H9 (cell line): ENCODE measurements around the gene ABHD16A. TPM values are rescaled to one million over a fixed set of nuclear protein-coding genes. Genes with fewer than 3 reads are reported as not detected.

Experiments used
- DNase-seq: peaks from one replicate; pipeline ENCODE4 v3.0.0-alpha.2; 2017
- H2AFZ ChIP-seq: one replicate; pipeline ENCODE4 v1.6.1; 2013; ENCODE audit warnings: mild to moderate bottlenecking, low read length, control low read depth, moderate library complexity
- H2AK5ac ChIP-seq: 2 replicates; pipeline ENCODE4 v1.6.1; 2013; ENCODE audit warnings: low read length, control low read depth, mixed read lengths; ENCODE audit not compliant: insufficient read length
- H2BK120ac ChIP-seq: one replicate; pipeline ENCODE4 v1.6.1; 2013; ENCODE audit warnings: low read depth, mild to moderate bottlenecking, low read length, control low read depth, inconsistent platforms; ENCODE audit not compliant: poor library complexity, severe bottlenecking
- H2BK12ac ChIP-seq: 2 replicates; pipeline ENCODE4 v1.6.1; 2013; ENCODE audit warnings: low read length, control low read depth, mixed read lengths, low read depth; ENCODE audit not compliant: insufficient read length
- H2BK15ac ChIP-seq: 2 replicates; pipeline ENCODE4 v1.6.1; 2013; ENCODE audit warnings: low read depth, low read length, control low read depth
- H2BK20ac ChIP-seq: one replicate; pipeline ENCODE4 v1.6.1; 2013; ENCODE audit warnings: low read depth, mild to moderate bottlenecking, low read length, control low read depth, inconsistent platforms; ENCODE audit not compliant: poor library complexity, severe bottlenecking
- H2BK5ac ChIP-seq: 2 replicates; pipeline ENCODE4 v1.6.1; 2013; ENCODE audit warnings: low read length, control low read depth, mixed read lengths; ENCODE audit not compliant: insufficient read length
- H3K14ac ChIP-seq: 2 replicates; pipeline ENCODE4 v1.6.1; 2013; ENCODE audit warnings: low read length, control low read depth; ENCODE audit not compliant: insufficient read depth
- H3K18ac ChIP-seq: 2 replicates; pipeline ENCODE4 v1.6.1; 2013; ENCODE audit warnings: low read depth, mild to moderate bottlenecking, mixed read lengths, low read length, control low read depth; ENCODE audit not compliant: insufficient read length
- H3K23ac ChIP-seq: 2 replicates; pipeline ENCODE4 v1.6.1; 2013; ENCODE audit warnings: low read length, control low read depth, mixed read lengths, low read depth; ENCODE audit not compliant: insufficient read length
- H3K23me2 ChIP-seq: 2 replicates; pipeline ENCODE4 v1.6.1; 2013; ENCODE audit warnings: low read depth, mild to moderate bottlenecking, mixed read lengths, low read length, control low read depth; ENCODE audit not compliant: insufficient read length, poor library complexity, severe bottlenecking
- H3K27ac ChIP-seq: 2 replicates; pipeline ENCODE4 v1.5.1; 2013; ENCODE audit warnings: low read length, control low read depth, mixed read lengths, low read depth; ENCODE audit not compliant: insufficient read length
- H3K27me3 ChIP-seq: 2 replicates; pipeline ENCODE4 v1.6.1; 2013; ENCODE audit warnings: low read length, control low read depth, inconsistent platforms; ENCODE audit not compliant: insufficient read depth
- H3K4ac ChIP-seq: 2 replicates; pipeline ENCODE4 v1.6.1; 2013; ENCODE audit warnings: low read depth, mild to moderate bottlenecking, control low read depth, inconsistent platforms, low read length, moderate library complexity
- H3K4me1 ChIP-seq: 2 replicates; pipeline ENCODE4 v1.6.1; 2013; ENCODE audit warnings: low read length, control low read depth, inconsistent platforms; ENCODE audit not compliant: insufficient read depth
- H3K4me2 ChIP-seq: 2 replicates; pipeline ENCODE4 v1.6.1; 2013; ENCODE audit warnings: low read length, control low read depth, mixed read lengths; ENCODE audit not compliant: insufficient read length, insufficient read depth
- H3K56ac ChIP-seq: 2 replicates; pipeline ENCODE4 v1.6.1; 2013; ENCODE audit warnings: low read depth, mild to moderate bottlenecking, mixed read lengths, low read length, control low read depth; ENCODE audit not compliant: insufficient read length
- H3K79me1 ChIP-seq: 2 replicates; pipeline ENCODE4 v1.6.1; 2013; ENCODE audit warnings: low read depth, mild to moderate bottlenecking, moderate library complexity, low read length, control low read depth, inconsistent platforms; ENCODE audit not compliant: insufficient read depth, poor library complexity, severe bottlenecking
- H3K79me2 ChIP-seq: 2 replicates; pipeline ENCODE4 v1.6.1; 2013; ENCODE audit warnings: low read length, control low read depth, inconsistent platforms; ENCODE audit not compliant: insufficient read depth
- H3K9ac ChIP-seq: 2 replicates; pipeline ENCODE4 v1.6.1; 2013; ENCODE audit warnings: low read length, control low read depth, mixed read lengths; ENCODE audit not compliant: insufficient read length; ENCODE audit errors: extremely low read depth
- H3K9me3 ChIP-seq: one replicate; pipeline ENCODE4 v1.6.1; 2013; ENCODE audit warnings: low read depth, low read length, inconsistent platforms; ENCODE audit not compliant: control insufficient read depth
- H3T11ph ChIP-seq: one replicate; pipeline ENCODE4 v1.6.1; 2013; ENCODE audit warnings: mild to moderate bottlenecking, low read length, control low read depth, inconsistent platforms
- H4K20me1 ChIP-seq: one replicate; pipeline ENCODE4 v1.6.1; 2013; ENCODE audit not compliant: control insufficient read depth, insufficient read length, insufficient read depth
- H4K5ac ChIP-seq: 2 replicates; pipeline ENCODE4 v1.6.1; 2013; ENCODE audit warnings: low read depth, mild to moderate bottlenecking, mixed read lengths, low read length, control low read depth; ENCODE audit not compliant: insufficient read length
- H4K8ac ChIP-seq: replicated peaks from 2 replicates; pipeline ENCODE4 v1.6.1; 2013; ENCODE audit warnings: low read length, control low read depth, mixed read lengths, low read depth; ENCODE audit not compliant: insufficient read length
- H4K91ac ChIP-seq: 2 replicates; pipeline ENCODE4 v1.6.1; 2013; ENCODE audit warnings: low read depth, mild to moderate bottlenecking, moderate library complexity, mixed read lengths, low read length, control low read depth; ENCODE audit not compliant: insufficient read length
- H3K27ac Mint-ChIP-seq, 3 experiments: 2 replicates in 2 of 3; 3 replicates in 1 of 3; pipeline ENCODE4 v1.8.0; 2020 to 2021; ENCODE audit warnings: mixed read lengths in 3 of 3, mild to moderate bottlenecking in 1 of 3, moderate library complexity in 1 of 3
- H3K27me3 Mint-ChIP-seq: 2 replicates; pipeline ENCODE4 v1.8.0; 2021; ENCODE audit warnings: low read depth, mild to moderate bottlenecking, moderate library complexity, mixed read lengths
- H3K36me3 Mint-ChIP-seq, 3 experiments: 2 replicates in 2 of 3; 3 replicates in 1 of 3; pipeline ENCODE4 v1.8.0; 2020 to 2021; ENCODE audit warnings: low read depth in 3 of 3, mixed read lengths in 3 of 3; ENCODE audit not compliant: insufficient read depth in 1 of 3
- H3K4me1 Mint-ChIP-seq, 2 experiments: 2 replicates each; pipeline ENCODE4 v1.8.0; 2020; ENCODE audit warnings: mixed read lengths in 2 of 2
- H3K4me3 Mint-ChIP-seq, 2 experiments: 2 replicates in 1 of 2; 3 replicates in 1 of 2; pipeline ENCODE4 v1.8.0; 2020 to 2021; ENCODE audit warnings: mild to moderate bottlenecking in 2 of 2, mixed read lengths in 2 of 2, moderate library complexity in 1 of 2
- H3K9me3 Mint-ChIP-seq, 2 experiments: 2 replicates in 1 of 2; 3 replicates in 1 of 2; pipeline ENCODE4 v1.8.0; 2020; ENCODE audit warnings: mild to moderate bottlenecking in 2 of 2, mixed read lengths in 2 of 2, moderate library complexity in 1 of 2
- WGBS: extraction: QIAGEN DNeasy Blood & Tissue Kit; methylation state at CpG from one replicate; pipeline ENCODE4 v1.1.7; 2013; ENCODE audit warnings: missing lambda C conversion rate, low lambda C conversion rate, mixed read lengths; ENCODE audit not compliant: insufficient read length; ENCODE audit errors: extremely low coverage; 5-methylcytosine and 5-hydroxymethylcytosine counted together
- total RNA-seq: library from RNA; stranded (reverse); gene quantifications from 2 replicates; pipeline ENCODE4 v1.2.1, GENCODE V29; 2021
- TF ChIP-seq, protein P1 (sequence below): fragments of 200-600 bp; sonication (generic); conservative IDR thresholded peaks from 3 replicates; pipeline ENCODE4 v1.8.0; 2021; ENCODE audit warnings: antibody characterized with exemption, mild to moderate bottlenecking

Gene ABHD16A
- total RNA-seq, 1 experiment from 2014 or later = 34.4 TPM

DNA sequence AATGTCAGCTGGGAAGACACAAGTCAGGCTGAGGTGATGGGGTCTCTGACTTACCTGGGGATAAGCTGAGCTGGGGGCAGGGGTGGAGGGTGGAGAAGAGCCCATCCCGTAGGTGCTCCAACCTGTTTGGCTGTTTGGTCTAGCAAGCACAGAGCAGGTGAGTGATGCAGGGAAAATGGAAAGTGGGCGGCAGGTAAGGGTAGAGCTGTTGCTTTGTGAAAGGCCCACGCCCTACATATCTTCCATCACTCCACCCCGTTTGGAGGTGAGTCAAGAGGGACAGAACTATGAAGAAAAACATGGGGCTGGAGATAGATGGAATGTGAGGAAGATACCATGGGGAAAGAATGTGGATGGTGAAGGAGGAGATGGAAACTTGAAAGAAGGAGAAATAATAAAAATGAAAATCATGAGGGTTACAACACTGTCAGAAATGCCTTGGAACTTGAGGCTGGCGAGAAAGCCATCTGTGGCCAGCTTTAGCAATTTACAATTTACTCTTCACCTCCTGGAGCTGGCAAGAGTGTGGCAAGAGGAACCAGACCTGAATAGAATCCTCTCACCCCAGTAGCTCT, 17.2 kb upstream of the ABHD16A start:
- no peak overlapping the region for H3K4ac ChIP-seq
- no peak overlapping the region for H3K14ac ChIP-seq
- Mint-ChIP-seq H3K4me3 (no peak overlapping the region), H3K36me3 (no peaks in the 10 kb centered on the region), H3K27me3 (no peaks in the 10 kb centered on the region), H3K9me3 (no peaks in the 10 kb centered on the region), H3K4me1 (peaks cover 19 to 28% of the 10 kb centered on the region in 2 experiments), H3K27ac (peak overlapping the region in 1 of 3 experiments; percentile 19; a peak in 1 of 7 replicates)
- H2BK12ac ChIP-seq = no peak overlapping the region
- H3K23ac ChIP-seq = no peak overlapping the region
- H3K18ac ChIP-seq = no peak overlapping the region
- H3K56ac ChIP-seq = no peak overlapping the region
- H3K9ac ChIP-seq = no peak overlapping the region
- TF ChIP-seq, protein P1, sequence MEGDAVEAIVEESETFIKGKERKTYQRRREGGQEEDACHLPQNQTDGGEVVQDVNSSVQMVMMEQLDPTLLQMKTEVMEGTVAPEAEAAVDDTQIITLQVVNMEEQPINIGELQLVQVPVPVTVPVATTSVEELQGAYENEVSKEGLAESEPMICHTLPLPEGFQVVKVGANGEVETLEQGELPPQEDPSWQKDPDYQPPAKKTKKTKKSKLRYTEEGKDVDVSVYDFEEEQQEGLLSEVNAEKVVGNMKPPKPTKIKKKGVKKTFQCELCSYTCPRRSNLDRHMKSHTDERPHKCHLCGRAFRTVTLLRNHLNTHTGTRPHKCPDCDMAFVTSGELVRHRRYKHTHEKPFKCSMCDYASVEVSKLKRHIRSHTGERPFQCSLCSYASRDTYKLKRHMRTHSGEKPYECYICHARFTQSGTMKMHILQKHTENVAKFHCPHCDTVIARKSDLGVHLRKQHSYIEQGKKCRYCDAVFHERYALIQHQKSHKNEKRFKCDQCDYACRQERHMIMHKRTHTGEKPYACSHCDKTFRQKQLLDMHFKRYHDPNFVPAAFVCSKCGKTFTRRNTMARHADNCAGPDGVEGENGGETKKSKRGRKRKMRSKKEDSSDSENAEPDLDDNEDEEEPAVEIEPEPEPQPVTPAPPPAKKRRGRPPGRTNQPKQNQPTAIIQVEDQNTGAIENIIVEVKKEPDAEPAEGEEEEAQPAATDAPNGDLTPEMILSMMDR = no peak
- no peaks in the 10 kb centered on the region for H3K27me3 ChIP-seq
- DNase-seq = no peak
- WGBS = no CpG with 5 or more reads among the region's 5 CpGs
- H2BK15ac ChIP-seq = no peak overlapping the region
- H3K9me3 ChIP-seq = no peaks in the 10 kb centered on the region
- no peak overlapping the region for H3K4me2 ChIP-seq
- H3T11ph ChIP-seq = no peak overlapping the region
- no peak overlapping the region for H4K91ac ChIP-seq
- H2BK5ac ChIP-seq = no peak overlapping the region
- H3K27ac ChIP-seq = no peak overlapping the region
- no peak overlapping the region for H2AFZ ChIP-seq
- H2BK120ac ChIP-seq = no peak overlapping the region
- H3K79me1 ChIP-seq = no peaks in the 10 kb centered on the region
- H3K4me1 ChIP-seq = peaks cover 6% of the 10 kb centered on the region; the same call in 1 of the 2 replicates
- H4K5ac ChIP-seq = no peak overlapping the region
- no peak overlapping the region for H4K8ac ChIP-seq
- H3K79me2 ChIP-seq = no peaks in the 10 kb centered on the region
- H2AK5ac ChIP-seq = no peak overlapping the region
- H4K20me1 ChIP-seq = no peaks in the 10 kb centered on the region
- no peak overlapping the region for H2BK20ac ChIP-seq
- H3K23me2 ChIP-seq = no peaks in the 10 kb centered on the region
